CD4-positive, alpha-beta memory T cell (primary cell): Measurements from ENCODE around the gene ANKRD31. TPM values are rescaled to one million over a fixed set of nuclear protein-coding genes. Genes with fewer than 3 reads are reported as not detected.

Experiments
- CTCF ChIA-PET: fragments of 350-600 bp; sonication (Branson Sonifier 250); formaldehyde crosslinking; loops from one replicate; lab custom pipeline; 2021; ENCODE audit warnings: inconsistent platforms; ENCODE audit not compliant: partially characterized antibody; lab: Charles Lee
- POLR2A ChIA-PET: fragments of 350-600 bp; sonication (Branson Sonifier 250); formaldehyde crosslinking; loops from one replicate; lab custom pipeline; 2021; ENCODE audit not compliant: partially characterized antibody; lab: Charles Lee
- DNase-seq, 5 donors: peaks; one replicate each; pipeline versions ENCODE4 v3.0.0 to v3.0.0-alpha.2; 2020 to 2022; ENCODE audit warnings: mixed read lengths in 1 of 5
- H3K27ac ChIP-seq: one replicate; pipeline ENCODE4 v1.7.0; 2013; ENCODE audit warnings: low read depth, low read length
- H3K27me3 ChIP-seq: 2 replicates; pipeline ENCODE4 v1.7.0; 2013; ENCODE audit warnings: mild to moderate bottlenecking, low read length, moderate library complexity; ENCODE audit not compliant: insufficient read depth
- H3K36me3 ChIP-seq: 2 replicates; pipeline ENCODE4 v1.7.0; 2013; ENCODE audit warnings: mild to moderate bottlenecking, low read length, moderate library complexity; ENCODE audit not compliant: insufficient read depth
- H3K4me1 ChIP-seq: 2 replicates; pipeline ENCODE4 v1.7.0; 2013; ENCODE audit warnings: mild to moderate bottlenecking, low read length, moderate library complexity; ENCODE audit not compliant: insufficient read depth
- H3K4me3 ChIP-seq, 2 donors: one replicate each; pipeline ENCODE4 v1.7.0; 2013; ENCODE audit warnings: low read length in 2 of 2, mild to moderate bottlenecking in 1 of 2
- H3K9me3 ChIP-seq, 2 donors: one replicate each; pipeline ENCODE4 v1.7.0; 2013; ENCODE audit warnings: low read length in 2 of 2, control low read depth in 1 of 2; ENCODE audit not compliant: control insufficient read depth in 1 of 2
- H3K27ac Mint-ChIP-seq, 7 donors: one replicate each; pipeline ENCODE4 v1.8.0; 2020 to 2021; ENCODE audit warnings: mixed read lengths in 7 of 7, mild to moderate bottlenecking in 6 of 7, inconsistent platforms in 3 of 7, moderate library complexity in 3 of 7
- H3K27me3 Mint-ChIP-seq, 2 donors: one replicate each; pipeline ENCODE4 v1.8.0; 2020 to 2021; ENCODE audit warnings: mixed read lengths in 2 of 2
- H3K36me3 Mint-ChIP-seq, 2 donors: one replicate each; pipeline ENCODE4 v1.8.0; 2020 to 2021; ENCODE audit warnings: mixed read lengths in 2 of 2, inconsistent platforms in 1 of 2, mild to moderate bottlenecking in 1 of 2
- H3K4me1 Mint-ChIP-seq, 4 donors: one replicate each; pipeline ENCODE4 v1.8.0; 2020 to 2021; ENCODE audit warnings: mixed read lengths in 4 of 4, mild to moderate bottlenecking in 1 of 4
- H3K4me3 Mint-ChIP-seq, 8 donors: one replicate each; pipeline ENCODE4 v1.8.0; 2020 to 2021; ENCODE audit warnings: mixed read lengths in 8 of 8, mild to moderate bottlenecking in 7 of 8, moderate library complexity in 6 of 8, inconsistent platforms in 3 of 8
- H3K9me3 Mint-ChIP-seq, 8 donors: one replicate each; pipeline ENCODE4 v1.8.0; 2020 to 2021; ENCODE audit warnings: mixed read lengths in 8 of 8, mild to moderate bottlenecking in 5 of 8, inconsistent platforms in 3 of 8, moderate library complexity in 1 of 8
- intact Hi-C: fragments of 100-400 bp; cut with micrococcal nuclease; formaldehyde crosslinking; loops from one replicate; pipeline ENCODE4 v1.15.1; 2023
- polyA plus RNA-seq, 2 donors: library from polyadenylated mRNA; unstranded; fragments of 300-500 nt; fragmentation: Illumina TruSeq; gene quantifications; one replicate each; pipeline ENCODE4 v1.2.3, GENCODE V29; 2021
- total RNA-seq, 2 experiments: library from RNA; stranded (reverse); gene quantifications; one replicate each; pipeline ENCODE4 v1.2.3, GENCODE V29; 2021

ANKRD31 gene
- total and polyA plus RNA-seq, 4 experiments from 2014 or later: 0.21 to 0.86 (median 0.73) TPM; not detected in 1

- peak overlapping the region; percentile 67 for H3K27ac ChIP-seq
- ChIA-PET POLR2A (interaction anchor here (0.9 to 3.4 kb wide), 19 partner anchors 11 to 283 kb away, joined by 3 to 46 read pairs (median 5); partner anchors contain the start of genes ANKRD31 and HMGCR), CTCF (interaction anchor here (0.8 to 10.0 kb wide), 5 partner anchors 12 to 185 kb away, joined by 3 to 90 read pairs (median 4); partner anchors contain the start of gene ANKRD31)
- intact Hi-C loops: loop anchor here (2.0 to 10.0 kb wide), 3 partner anchors 55 to 629 kb away; partner anchors contain the start of genes CERT1 and POLK
- peak overlapping the region; percentile 91 to 96 (median 93) for H3K27ac Mint-ChIP-seq
- H3K4me1 Mint-ChIP-seq: peaks cover 46 to 85% (median 75%) of the 10 kb centered on the region in 4 donors
- H3K4me3 Mint-ChIP-seq: peak overlapping the region; percentile 89 to 93 (median 92)
- H3K4me3 ChIP-seq: peak overlapping the region; percentile 43 to 74
- H3K4me1 ChIP-seq: peaks cover 78% of the 10 kb centered on the region
- H3K9me3 Mint-ChIP-seq: no peaks in the 10 kb centered on the region
- peak; percentile 61 to 74 (median 73) for DNase-seq
- H3K27me3 ChIP-seq: no peaks in the 10 kb centered on the region
- H3K27me3 Mint-ChIP-seq: peaks cover 0 to 3% of the 10 kb centered on the region in 2 donors
- peaks cover 3 to 12% of the 10 kb centered on the region in 2 donors for H3K36me3 Mint-ChIP-seq
- no peaks in the 10 kb centered on the region for H3K36me3 ChIP-seq
- H3K9me3 ChIP-seq: no peaks in the 10 kb centered on the region
Observed at GRCh38 chr5:75053304-75054133, 183.2 kb downstream of the ANKRD31 start.

- intact Hi-C loops: loop anchor here (2.0 to 10.0 kb wide), 3 partner anchors 56 to 629 kb away; partner anchors contain the start of genes CERT1 and POLK
- H3K27ac ChIP-seq: peak overlapping the region; percentile 67
- no peaks in the 10 kb centered on the region for H3K36me3 ChIP-seq
- Mint-ChIP-seq H3K27me3 (peaks cover 0 to 3% of the 10 kb centered on the region in 2 donors), H3K4me1 (peaks cover 46 to 85% (median 75%) of the 10 kb centered on the region in 4 donors), H3K4me3 (peak overlapping the region in 4 of 8 donors; percentile 78 to 93 (median 78)), H3K9me3 (no peaks in the 10 kb centered on the region), H3K27ac (no peak overlapping the region), H3K36me3 (peaks cover 3 to 13% of the 10 kb centered on the region in 2 donors)
- POLR2A ChIA-PET: interaction anchor here (0.9 to 3.4 kb wide), 8 partner anchors 18 to 187 kb away, joined by 3 to 46 read pairs (median 6); partner anchors contain the start of gene ANKRD31
- H3K4me1 ChIP-seq: peaks cover 78% of the 10 kb centered on the region
- peak overlapping the region in 1 of 2 donors; percentile 43 for H3K4me3 ChIP-seq
- CTCF ChIA-PET: interaction anchor here (1.0 to 10.0 kb wide), 2 partner anchors 18 to 185 kb away, joined by 3 to 90 read pairs; partner anchors contain the start of gene ANKRD31
- no peaks in the 10 kb centered on the region for H3K9me3 ChIP-seq
- peak in 2 of 5 donors; percentile 30 to 53 for DNase-seq
- no peaks in the 10 kb centered on the region for H3K27me3 ChIP-seq
Observed at GRCh38 chr5:75053054-75053303, 183.7 kb downstream of the ANKRD31 start.

- Mint-ChIP-seq H3K9me3 (no peaks in the 10 kb centered on the region), H3K36me3 (peaks cover 3 to 15% of the 10 kb centered on the region in 2 donors), H3K4me1 (peaks cover 45 to 85% (median 74%) of the 10 kb centered on the region in 4 donors), H3K27me3 (peaks cover 0 to 3% of the 10 kb centered on the region in 2 donors), H3K27ac (peak within 1 kb of the TSS; percentile 90 to 96 (median 93)), H3K4me3 (peak within 1 kb of the TSS; percentile 83 to 97 (median 94))
- intact Hi-C loops: loop anchor here (1.0 to 10.0 kb wide), 5 partner anchors 8 to 630 kb away; partner anchors contain the start of genes CERT1 and POLK
- Histone ChIP-seq H3K36me3 (no peaks in the 10 kb centered on the region), H3K9me3 (no peaks in the 10 kb centered on the region), H3K27ac (peak within 1 kb of the TSS; percentile 67), H3K27me3 (no peaks in the 10 kb centered on the region), H3K4me3 (peak within 1 kb of the TSS; percentile 28 to 43), H3K4me1 (peaks cover 78% of the 10 kb centered on the region)
- POLR2A ChIA-PET: interaction anchor here (0.6 to 3.4 kb wide), 11 partner anchors 11 to 665 kb away, joined by 3 to 46 read pairs (median 4); partner anchors contain the start of genes ANKRD31 and POC5
- DNase-seq: peak; percentile 30 to 49 (median 43)
- CTCF ChIA-PET: interaction anchor here (0.6 to 10.0 kb wide), 8 partner anchors 10 to 285 kb away, joined by 3 to 90 read pairs (median 3); partner anchors contain the start of genes ANKRD31 and HMGCR
Observed at GRCh38 chr5:75052192-75053053, 184.3 kb downstream of the ANKRD31 start, which contains the start of gene GCNT4. TSS of gene GCNT4 (minus strand) at chr5:75052558. CDS start at chr5:75030037, 22,521 bp downstream.

GRCh38 chr5:75051217-75051751 lies 185.4 kb downstream of the ANKRD31 start:
- CTCF ChIA-PET: interaction anchor here (1.3 to 10.0 kb wide), 12 partner anchors 8 to 286 kb away, joined by 3 to 90 read pairs (median 10); partner anchors contain the start of genes ANKRD31 and HMGCR
- H3K4me1 ChIP-seq: peaks cover 75% of the 10 kb centered on the region
- H3K27ac ChIP-seq: peak overlapping the region; percentile 67

GRCh38 chr5:75050415-75050814 lies 186.3 kb downstream of the ANKRD31 start:
- no peaks in the 10 kb centered on the region for H3K9me3 ChIP-seq
- H3K36me3 Mint-ChIP-seq: peaks cover 21 to 27% of the 10 kb centered on the region in 2 donors
- H3K36me3 ChIP-seq: peaks cover 5% of the 10 kb centered on the region
- H3K9me3 Mint-ChIP-seq: no peaks in the 10 kb centered on the region
- intact Hi-C loops: loop anchor here (1.0 to 10.0 kb wide), 6 partner anchors 116 to 632 kb away; partner anchors contain the start of genes CERT1, HMGCR and POLK
- H3K27ac ChIP-seq: peak overlapping the region; percentile 67
- H3K27me3 Mint-ChIP-seq: peaks cover 0 to 3% of the 10 kb centered on the region in 2 donors
- H3K27me3 ChIP-seq: no peaks in the 10 kb centered on the region
- peak in 1 of 5 donors; percentile 30 for DNase-seq
- ChIA-PET POLR2A (interaction anchor here (0.8 to 2.6 kb wide), 17 partner anchors 10 to 287 kb away, joined by 3 to 23 read pairs (median 5); partner anchors contain the start of genes ANKRD31 and HMGCR), CTCF (interaction anchor here (0.7 to 10.0 kb wide), 43 partner anchors 9 to 1208 kb away, joined by 3 to 90 read pairs (median 5); partner anchors contain the start of genes ANKRD31 and HMGCR)
- H3K4me1 ChIP-seq: peaks cover 70% of the 10 kb centered on the region
- peaks cover 43 to 76% (median 68%) of the 10 kb centered on the region in 4 donors for H3K4me1 Mint-ChIP-seq
- peak overlapping the region; percentile 51 to 93 (median 86) for H3K27ac Mint-ChIP-seq
- H3K4me3 Mint-ChIP-seq: peak overlapping the region; percentile 83 to 97 (median 94)
- no peak overlapping the region for H3K4me3 ChIP-seq

More at GRCh38 chr5:75051217-75051751, 185.4 kb downstream of the ANKRD31 start:
- peak; percentile 25 to 59 (median 38) for DNase-seq
- Mint-ChIP-seq H3K4me1 (peaks cover 45 to 78% (median 69%) of the 10 kb centered on the region in 4 donors), H3K27ac (peak overlapping the region; percentile 70 to 94 (median 90)), H3K9me3 (no peaks in the 10 kb centered on the region), H3K27me3 (peaks cover 0 to 3% of the 10 kb centered on the region in 2 donors), H3K36me3 (peaks cover 13 to 20% of the 10 kb centered on the region in 2 donors), H3K4me3 (peak overlapping the region; percentile 83 to 97 (median 94))
- intact Hi-C loops: loop anchor here (2.0 to 10.0 kb wide), 5 partner anchors 116 to 631 kb away; partner anchors contain the start of genes CERT1, HMGCR and POLK
- Histone ChIP-seq H3K27me3 (no peaks in the 10 kb centered on the region), H3K36me3 (peaks cover under 1% of the 10 kb centered on the region), H3K9me3 (no peaks in the 10 kb centered on the region), H3K4me3 (peak overlapping the region; percentile 28 to 43)
- POLR2A ChIA-PET: interaction anchor here (0.5 to 3.3 kb wide), 12 partner anchors 9 to 186 kb away, joined by 3 to 23 read pairs (median 6); partner anchors contain the start of gene ANKRD31
